Osteocyte (in vitro differentiated cells): ENCODE data around the gene MTMR11. TPM values are rescaled to one million over a fixed set of nuclear protein-coding genes. Genes with fewer than 3 reads are reported as not detected.
A peak's percentile ranks its signal among the peaks of the same experiment; 100 is the strongest.

Experiments
- DNase-seq: peaks from one replicate; pipeline ENCODE4 v3.0.0; 2021; ENCODE audit warnings: mixed read lengths; ENCODE audit not compliant: unreplicated experiment; ENCODE audit errors: extremely low spot score
- H3K27ac Mint-ChIP-seq: one replicate; pipeline ENCODE4 v1.8.0; 2021; ENCODE audit warnings: mild to moderate bottlenecking, mixed read lengths; ENCODE audit not compliant: unreplicated experiment
- H3K27me3 Mint-ChIP-seq: one replicate; pipeline ENCODE4 v1.8.0; 2021; ENCODE audit warnings: mixed read lengths; ENCODE audit not compliant: unreplicated experiment
- H3K36me3 Mint-ChIP-seq: one replicate; pipeline ENCODE4 v1.8.0; 2021; ENCODE audit warnings: mixed read lengths; ENCODE audit not compliant: unreplicated experiment
- H3K4me1 Mint-ChIP-seq: one replicate; pipeline ENCODE4 v1.8.0; 2021; ENCODE audit warnings: mixed read lengths; ENCODE audit not compliant: unreplicated experiment
- H3K4me3 Mint-ChIP-seq: one replicate; pipeline ENCODE4 v1.8.0; 2021; ENCODE audit warnings: mild to moderate bottlenecking, moderate library complexity, mixed read lengths; ENCODE audit not compliant: unreplicated experiment
- H3K9me3 Mint-ChIP-seq: one replicate; pipeline ENCODE4 v1.8.0; 2021; ENCODE audit warnings: mixed read lengths; ENCODE audit not compliant: unreplicated experiment
- total RNA-seq: library from RNA; stranded (reverse); gene quantifications from 2 replicates; pipeline ENCODE4 v1.2.1, GENCODE V29; 2021
- TF ChIP-seq, protein P1 (sequence below): fragments of 200-600 bp; sonication (generic); IDR thresholded peaks from 2 replicates; pipeline ENCODE4 v1.5.0; 2021; ENCODE audit warnings: antibody characterized with exemption, mild to moderate bottlenecking, moderate library complexity

MTMR11 gene
- total RNA-seq, 1 donor from 2014 or later = 14.8 TPM

DNA sequence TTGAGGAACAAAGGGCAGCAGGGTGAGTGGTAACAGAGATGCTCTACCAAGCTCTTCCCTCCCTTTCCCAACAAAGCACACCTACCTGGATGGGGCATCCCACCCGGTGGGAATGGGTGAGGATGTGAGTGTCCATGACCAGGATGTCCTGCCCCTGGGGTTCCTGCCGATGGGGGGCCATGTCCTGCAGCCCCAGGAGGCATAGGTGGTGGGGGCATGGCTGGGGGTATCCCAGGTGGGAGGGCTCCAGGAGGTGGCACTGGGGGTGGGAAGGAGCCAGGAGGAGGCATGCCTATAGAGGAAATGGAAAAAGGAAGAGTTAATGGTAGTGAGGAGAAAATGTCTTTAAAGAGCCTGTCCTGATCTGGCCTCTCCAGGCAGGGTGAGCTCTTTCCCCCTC lies 10.9 kb downstream of the MTMR11 start:
- no peak for DNase-seq
- no peak overlapping the region for H3K27ac Mint-ChIP-seq
- peak overlapping the region; percentile 95 for H3K4me3 Mint-ChIP-seq
- TF ChIP-seq, protein P1, sequence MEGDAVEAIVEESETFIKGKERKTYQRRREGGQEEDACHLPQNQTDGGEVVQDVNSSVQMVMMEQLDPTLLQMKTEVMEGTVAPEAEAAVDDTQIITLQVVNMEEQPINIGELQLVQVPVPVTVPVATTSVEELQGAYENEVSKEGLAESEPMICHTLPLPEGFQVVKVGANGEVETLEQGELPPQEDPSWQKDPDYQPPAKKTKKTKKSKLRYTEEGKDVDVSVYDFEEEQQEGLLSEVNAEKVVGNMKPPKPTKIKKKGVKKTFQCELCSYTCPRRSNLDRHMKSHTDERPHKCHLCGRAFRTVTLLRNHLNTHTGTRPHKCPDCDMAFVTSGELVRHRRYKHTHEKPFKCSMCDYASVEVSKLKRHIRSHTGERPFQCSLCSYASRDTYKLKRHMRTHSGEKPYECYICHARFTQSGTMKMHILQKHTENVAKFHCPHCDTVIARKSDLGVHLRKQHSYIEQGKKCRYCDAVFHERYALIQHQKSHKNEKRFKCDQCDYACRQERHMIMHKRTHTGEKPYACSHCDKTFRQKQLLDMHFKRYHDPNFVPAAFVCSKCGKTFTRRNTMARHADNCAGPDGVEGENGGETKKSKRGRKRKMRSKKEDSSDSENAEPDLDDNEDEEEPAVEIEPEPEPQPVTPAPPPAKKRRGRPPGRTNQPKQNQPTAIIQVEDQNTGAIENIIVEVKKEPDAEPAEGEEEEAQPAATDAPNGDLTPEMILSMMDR = no peak
- H3K9me3 Mint-ChIP-seq = no peaks in the 10 kb centered on the region
- peaks cover 41% of the 10 kb centered on the region for H3K36me3 Mint-ChIP-seq
- peaks cover 30% of the 10 kb centered on the region for H3K4me1 Mint-ChIP-seq
- H3K27me3 Mint-ChIP-seq = no peaks in the 10 kb centered on the region

DNA sequence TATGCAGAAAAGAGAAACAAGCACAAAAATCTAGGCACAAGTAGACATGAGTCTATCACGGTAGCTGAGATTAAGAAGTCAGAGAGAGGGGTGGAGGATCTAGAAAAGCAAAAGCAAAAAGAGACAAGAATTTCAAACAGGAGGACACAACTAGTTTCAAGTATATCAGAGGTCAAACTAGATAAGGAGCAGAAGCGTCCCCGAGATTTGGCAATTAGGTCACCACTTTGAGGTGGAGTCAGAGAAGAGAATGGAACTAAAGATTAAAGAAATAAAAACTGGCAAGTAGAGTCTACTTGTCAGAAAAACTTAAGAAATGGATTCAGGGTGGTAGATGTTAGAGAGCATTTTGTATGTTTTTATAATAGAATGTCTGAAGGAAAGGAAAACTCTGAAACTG lies 11.3 kb downstream of the MTMR11 start:
- H3K36me3 Mint-ChIP-seq = peaks cover 38% of the 10 kb centered on the region
- H3K27ac Mint-ChIP-seq = no peak overlapping the region
- H3K4me3 Mint-ChIP-seq = peak overlapping the region; percentile 55
- no peaks in the 10 kb centered on the region for H3K9me3 Mint-ChIP-seq
- H3K4me1 Mint-ChIP-seq = peaks cover 30% of the 10 kb centered on the region
- TF ChIP-seq, protein P1 = no peak
- no peaks in the 10 kb centered on the region for H3K27me3 Mint-ChIP-seq
- no peak for DNase-seq

DNA sequence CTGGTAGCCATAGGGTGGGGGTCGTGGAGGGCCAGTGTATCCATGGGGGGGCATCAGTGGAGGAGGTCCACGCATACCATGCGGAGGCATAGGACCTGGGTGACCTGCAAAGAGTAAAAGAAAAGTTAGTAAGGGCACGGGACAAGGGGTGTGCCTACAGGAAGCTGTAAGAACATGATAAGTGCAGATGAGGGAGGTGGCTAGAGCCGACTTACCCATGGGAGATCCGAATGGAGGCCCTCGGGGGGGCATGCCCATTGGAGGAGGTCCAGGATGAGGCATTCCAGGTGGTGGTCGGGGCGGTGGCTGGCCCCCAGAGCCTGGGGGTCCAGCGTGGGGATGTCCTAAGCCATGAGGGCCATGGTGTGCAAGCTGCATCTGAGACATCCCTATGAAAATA lies 13.1 kb downstream of the MTMR11 start:
- peaks cover 28% of the 10 kb centered on the region for H3K4me1 Mint-ChIP-seq

DNA sequence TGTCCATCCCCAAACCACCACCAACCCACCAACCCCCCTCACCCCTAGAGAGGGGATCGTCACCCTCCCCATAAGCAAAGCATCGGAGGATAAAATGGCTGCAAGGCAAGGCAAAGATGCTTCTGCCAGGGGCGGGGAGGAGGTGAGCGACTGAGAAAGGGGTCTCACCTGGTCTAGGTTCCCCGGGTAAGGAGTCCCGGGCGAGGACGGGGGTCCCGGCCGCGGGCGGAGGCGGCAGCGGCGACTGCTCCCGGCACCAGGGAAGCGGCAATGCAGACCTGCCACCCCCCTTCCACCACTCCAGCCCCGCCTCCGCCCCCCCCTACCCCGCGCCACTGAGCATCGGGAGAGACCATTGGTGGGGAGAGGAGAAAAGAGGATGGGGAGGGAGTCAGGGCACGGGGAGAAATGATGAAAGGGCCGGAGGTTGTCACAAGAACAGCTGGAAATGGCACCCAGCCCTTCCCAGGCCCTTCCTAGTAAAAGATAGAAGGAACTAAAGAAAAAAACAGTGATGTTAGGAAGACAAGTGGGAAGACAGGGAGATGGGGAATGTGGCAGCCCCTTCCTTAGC lies 19.0 kb downstream of the MTMR11 start, which contains the start of gene SV2A:
Gene SV2A (minus strand): TSS at position 274 of the 574 bp plus-strand sequence. CDS start 4,004 bp downstream, outside the sequence.
- TF ChIP-seq, protein P1 = no peak
- DNase-seq = no peak
- Mint-ChIP-seq H3K27ac (peak within 1 kb of the TSS; percentile 41), H3K4me1 (peaks cover 18% of the 10 kb centered on the region), H3K4me3 (peak within 1 kb of the TSS; percentile 85), H3K36me3 (peaks cover 12% of the 10 kb centered on the region), H3K9me3 (no peaks in the 10 kb centered on the region), H3K27me3 (no peaks in the 10 kb centered on the region)

More for the DNA sequence above, 13.1 kb downstream of the MTMR11 start:
- TF ChIP-seq, protein P1 = no peak
- Mint-ChIP-seq H3K27ac (no peak overlapping the region), H3K9me3 (no peaks in the 10 kb centered on the region), H3K27me3 (no peaks in the 10 kb centered on the region), H3K4me3 (no peak overlapping the region), H3K36me3 (peaks cover 38% of the 10 kb centered on the region)
- DNase-seq = no peak

DNA sequence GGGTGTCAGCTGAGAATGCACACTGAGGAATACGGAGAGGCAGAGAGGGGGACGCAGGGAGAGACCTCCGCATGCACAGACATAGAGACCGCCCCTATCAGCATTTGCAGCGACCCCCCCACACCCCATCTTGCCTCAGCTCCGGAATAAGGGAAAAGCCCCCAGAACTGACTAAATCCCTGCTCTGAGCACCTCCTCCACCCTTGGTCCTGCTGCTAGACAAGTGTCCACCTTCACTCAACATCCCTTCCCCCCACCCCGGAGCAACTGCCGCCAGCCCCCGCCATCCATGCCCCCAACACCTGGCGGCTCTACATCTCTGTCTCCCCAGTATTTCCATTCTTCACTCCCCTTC lies 19.8 kb downstream of the MTMR11 start:
- peaks cover 18% of the 10 kb centered on the region for H3K4me1 Mint-ChIP-seq
- H3K27me3 Mint-ChIP-seq = no peaks in the 10 kb centered on the region
- H3K36me3 Mint-ChIP-seq = peaks cover 8% of the 10 kb centered on the region
- TF ChIP-seq, protein P1 = no peak
- H3K9me3 Mint-ChIP-seq = no peaks in the 10 kb centered on the region
- no peak for DNase-seq
- H3K4me3 Mint-ChIP-seq = peak overlapping the region; percentile 85
- no peak overlapping the region for H3K27ac Mint-ChIP-seq
